H1 (cell line): ENCODE data around the gene NFASC. TPM values are rescaled to one million over a fixed set of nuclear protein-coding genes. Genes with fewer than 3 reads are reported as not detected.

ENCODE experiments used
- CEBPB ChIP-seq: IDR thresholded peaks from 2 replicates; pipeline ENCODE4 v1.6.1; 2012; ENCODE audit warnings: low read depth, low read length
- CHD2 ChIP-seq: IDR thresholded peaks from 2 replicates; pipeline ENCODE4 v1.6.1; 2012; ENCODE audit warnings: low read length, improper control_type of control experiment
- EZH2 ChIP-seq: fragments of 200-600 bp; sonication (generic); IDR thresholded peaks from 2 replicates; pipeline ENCODE4 v1.7.1; 2012; ENCODE audit warnings: low read depth, mild to moderate bottlenecking, moderate library complexity, low read length, inconsistent platforms; ENCODE audit not compliant: severe bottlenecking
- RAD21 ChIP-seq, 2 experiments: IDR thresholded peaks in 1 of 2; conservative IDR thresholded peaks in 1 of 2; 2 replicates each; pipeline ENCODE4 v1.6.1; 2011; ENCODE audit warnings: low read depth in 2 of 2, low read length in 2 of 2, improper control_type of control experiment in 1 of 2, inconsistent platforms in 1 of 2, mild to moderate bottlenecking in 1 of 2, moderate library complexity in 1 of 2
- RNF2 ChIP-seq: fragments of 200-900, 300-1000 bp; sonication (generic); IDR thresholded peaks from 2 replicates; pipeline ENCODE4 v1.7.1; 2016; ENCODE audit warnings: borderline replicate concordance, low read depth, mild to moderate bottlenecking, antibody characterized with exemption, low read length; ENCODE audit not compliant: poor library complexity, severe bottlenecking; ENCODE audit errors: missing control alignments
- TAF1 ChIP-seq: IDR thresholded peaks from 2 replicates; pipeline ENCODE4 v1.6.1; 2011; ENCODE audit warnings: mild to moderate bottlenecking, low read depth, low read length
- polyA plus RNA-seq, 7 experiments: library from polyadenylated mRNA; depleted of rRNA in 3 of 7; stranded (reverse) in 5 of 7; unstranded in 2 of 7; fragments of >200 nt in 5 of 7; fragments of 200-250 nt in 2 of 7; gene quantifications; 1 replicate in 5 of 7; 2 replicates in 1 of 7; 4 replicates in 1 of 7; pipeline versions ENCODE4 v1.2.1 to v1.2.3, GENCODE V29; 2011 to 2013; ENCODE audit warnings: missing spikeins in 2 of 7, mixed read lengths in 2 of 7
- total RNA-seq: library from RNA; stranded (reverse); fragmentation: NEBNext Ultra II Directional; extraction: Animal tissue kit (Norgen Biotek cat#: 25700); gene quantifications from 2 replicates; pipeline ENCODE4 v1.2.1, GENCODE V29; 2021

The NFASC gene
- total and polyA plus RNA-seq, 2 of the 8 experiments (the other 6 are each of a cell fraction or from before 2014, with no cell fraction given): 5.0 to 15.2 TPM

DNA sequence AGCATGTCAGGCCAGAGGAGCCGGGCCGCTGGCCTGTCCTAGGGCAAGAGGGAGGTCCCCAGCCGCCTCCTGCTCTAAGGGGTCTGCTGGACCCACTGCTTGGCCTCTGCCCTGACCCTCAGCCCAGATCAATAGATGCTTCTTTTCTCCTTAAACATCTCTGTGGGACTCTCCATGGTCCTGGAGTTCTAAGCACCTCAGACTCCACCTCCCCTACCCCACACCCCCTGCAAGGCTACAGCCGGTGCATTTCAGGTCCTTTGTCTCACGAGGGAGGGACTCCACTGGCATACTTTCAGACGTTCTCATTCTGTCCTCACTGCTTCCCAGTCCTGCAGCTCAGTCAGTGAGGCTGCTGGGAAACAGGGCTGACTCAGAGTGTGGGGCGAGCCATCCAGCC, 183.4 kb downstream of the NFASC start (continued):
- TF ChIP-seq RNF2 (no peak), CHD2 (no peak), RAD21 (IDR thresholded peaks at IDR 0.05 in 1 of 2, conservative IDR thresholded peaks at IDR 0.05 in 1 of 2; ENCODE audit: low read depth in 2 of 2, low read length in 2 of 2) (no peak), CEBPB (no peak), EZH2 (no peak), TAF1 (no peak)
